Astrocyte (in vitro differentiated cells and primary cell): ENCODE measurements around the gene RANBP17. TPM values are rescaled to one million over a fixed set of nuclear protein-coding genes. Genes with fewer than 3 reads are reported as not detected.
A peak's percentile ranks its signal among the peaks of the same experiment; 100 is the strongest.

Experiments
- DNase-seq: peaks from one replicate; pipeline ENCODE4 v3.0.0-alpha.2; 2010; ENCODE audit warnings: low read depth
- FAIRE-seq: peaks from 2 replicates; lab custom pipeline; 2011; peaks lifted over from hg19 to GRCh38; lab: Jason Lieb, UNC
- H2AFZ ChIP-seq: 2 replicates; pipeline ENCODE4 v1.6.0; 2012; ENCODE audit warnings: low read depth, low read length, inconsistent platforms
- H3K27ac ChIP-seq: 2 replicates; pipeline ENCODE4 v1.5.1; 2011; ENCODE audit warnings: low read depth, low read length, inconsistent platforms
- H3K27me3 ChIP-seq: 2 replicates; pipeline ENCODE4 v1.6.0; 2011; ENCODE audit warnings: low read length, inconsistent platforms; ENCODE audit not compliant: insufficient read depth
- H3K36me3 ChIP-seq: 2 replicates; pipeline ENCODE4 v1.5.1; 2011; ENCODE audit warnings: low read length, inconsistent platforms; ENCODE audit not compliant: insufficient read depth
- H3K4me1 ChIP-seq: 2 replicates; pipeline ENCODE4 v1.5.1; 2011; ENCODE audit warnings: low read length, inconsistent platforms; ENCODE audit not compliant: insufficient read depth
- H3K4me2 ChIP-seq: 2 replicates; pipeline ENCODE4 v1.6.0; 2012; ENCODE audit warnings: low read length, inconsistent platforms
- H3K4me3 ChIP-seq: 2 replicates; pipeline ENCODE4 v1.5.1; 2011; ENCODE audit warnings: low read depth, mild to moderate bottlenecking, low read length, inconsistent platforms; ENCODE audit not compliant: insufficient read depth
- H3K79me2 ChIP-seq: 2 replicates; pipeline ENCODE4 v1.6.0; 2012; ENCODE audit warnings: mild to moderate bottlenecking, low read length, inconsistent platforms; ENCODE audit not compliant: insufficient read depth
- H3K9ac ChIP-seq: 2 replicates; pipeline ENCODE4 v1.6.0; 2012; ENCODE audit warnings: mild to moderate bottlenecking, low read length, inconsistent platforms
- H3K9me3 ChIP-seq: 2 replicates; pipeline ENCODE4 v1.5.1; 2012; ENCODE audit warnings: low read depth, mild to moderate bottlenecking, low read length, inconsistent platforms; ENCODE audit not compliant: insufficient read depth
- H4K20me1 ChIP-seq: 2 replicates; pipeline ENCODE4 v1.6.0; 2012; ENCODE audit warnings: low read length, inconsistent platforms; ENCODE audit not compliant: insufficient read depth
- H3K27ac Mint-ChIP-seq: one replicate; pipeline ENCODE4 v1.8.0; 2021; ENCODE audit warnings: mild to moderate bottlenecking, mixed read lengths; ENCODE audit not compliant: unreplicated experiment
- H3K27me3 Mint-ChIP-seq: one replicate; pipeline ENCODE4 v1.8.0; 2021; ENCODE audit warnings: low read depth, mixed read lengths; ENCODE audit not compliant: unreplicated experiment
- H3K36me3 Mint-ChIP-seq: one replicate; pipeline ENCODE4 v1.8.0; 2021; ENCODE audit warnings: low read depth, mixed read lengths; ENCODE audit not compliant: unreplicated experiment
- H3K4me1 Mint-ChIP-seq: one replicate; pipeline ENCODE4 v1.8.0; 2021; ENCODE audit warnings: low read depth, mixed read lengths; ENCODE audit not compliant: unreplicated experiment
- H3K4me3 Mint-ChIP-seq: one replicate; pipeline ENCODE4 v1.8.0; 2021; ENCODE audit warnings: mild to moderate bottlenecking, moderate library complexity, mixed read lengths; ENCODE audit not compliant: unreplicated experiment
- H3K9me3 Mint-ChIP-seq: one replicate; pipeline ENCODE4 v1.8.0; 2021; ENCODE audit warnings: mild to moderate bottlenecking, mixed read lengths; ENCODE audit not compliant: unreplicated experiment
- CTCF ChIP-seq: IDR thresholded peaks from 2 replicates; pipeline ENCODE4 v1.5.1; 2011; ENCODE audit warnings: low read depth, mild to moderate bottlenecking, inconsistent platforms, low read length, moderate library complexity; ENCODE audit not compliant: insufficient read depth
- EZH2 ChIP-seq: IDR thresholded peaks from 2 replicates; pipeline ENCODE4 v1.6.1; 2012; ENCODE audit warnings: mild to moderate bottlenecking, low read length, inconsistent platforms; ENCODE audit not compliant: insufficient read depth
- total RNA-seq: library from RNA; stranded (reverse); gene quantifications from 2 replicates; pipeline ENCODE4 v1.2.1, GENCODE V29; 2021

The RANBP17 gene
- total RNA-seq, 1 donor from 2014 or later: 16.2 TPM

DNA sequence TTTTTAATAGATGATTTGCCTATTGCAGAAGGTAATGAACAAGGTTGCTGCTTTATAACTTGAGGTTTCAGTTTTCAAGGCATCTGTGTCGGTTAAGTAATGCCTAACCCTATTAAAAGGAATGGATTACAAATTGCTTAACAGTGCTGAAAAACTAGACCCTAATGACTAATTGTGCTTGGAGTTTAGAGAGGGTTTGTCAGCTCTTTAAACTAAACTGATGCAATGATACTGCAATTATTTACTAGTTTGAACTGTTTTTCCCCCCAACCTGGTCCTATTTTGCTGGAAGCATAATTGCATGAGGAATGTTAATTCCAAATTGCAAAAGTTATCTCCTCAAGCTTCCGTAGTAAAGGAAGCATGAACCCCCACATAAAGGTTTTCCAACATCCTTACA is 407.9 kb downstream of the RANBP17 start:
- Histone ChIP-seq H4K20me1 (no peaks in the 10 kb centered on the region), H3K9ac (no peak overlapping the region), H3K4me1 (no peaks in the 10 kb centered on the region), H3K4me2 (no peak overlapping the region), H3K4me3 (no peak overlapping the region), H3K27ac (no peak overlapping the region), H3K9me3 (no peaks in the 10 kb centered on the region), H3K27me3 (no peaks in the 10 kb centered on the region), H3K36me3 (no peaks in the 10 kb centered on the region), H2AFZ (no peak overlapping the region), H3K79me2 (no peaks in the 10 kb centered on the region)
- DNase-seq: peak; percentile 14
- Mint-ChIP-seq H3K4me3 (no peak overlapping the region), H3K4me1 (peaks cover 8% of the 10 kb centered on the region), H3K27me3 (peaks cover 2% of the 10 kb centered on the region), H3K27ac (no peak overlapping the region), H3K36me3 (peaks cover 2% of the 10 kb centered on the region), H3K9me3 (no peaks in the 10 kb centered on the region)
- no peak for FAIRE-seq
- TF ChIP-seq CTCF: no peak
- TF ChIP-seq EZH2: no peak

GRCh38 chr5:171270136-171270535 is 408.3 kb downstream of the RANBP17 start:
- TF ChIP-seq EZH2 (no peak), CTCF (no peak)
- Histone ChIP-seq H3K9me3 (no peaks in the 10 kb centered on the region), H3K4me1 (no peaks in the 10 kb centered on the region), H3K27ac (no peak overlapping the region), H3K79me2 (no peaks in the 10 kb centered on the region), H3K4me3 (no peak overlapping the region), H4K20me1 (no peaks in the 10 kb centered on the region), H2AFZ (no peak overlapping the region), H3K36me3 (no peaks in the 10 kb centered on the region), H3K27me3 (no peaks in the 10 kb centered on the region), H3K9ac (no peak overlapping the region), H3K4me2 (no peak overlapping the region)
- Mint-ChIP-seq H3K27ac (no peak overlapping the region), H3K36me3 (peaks cover 2% of the 10 kb centered on the region), H3K9me3 (no peaks in the 10 kb centered on the region), H3K4me3 (no peak overlapping the region), H3K27me3 (peaks cover 2% of the 10 kb centered on the region), H3K4me1 (peaks cover 8% of the 10 kb centered on the region)
- DNase-seq: no peak
- FAIRE-seq: no peak

GRCh38 chr5:171271798-171272197 is 410.0 kb downstream of the RANBP17 start:
- no peak overlapping the region for H3K4me2 ChIP-seq
- H4K20me1 ChIP-seq: no peaks in the 10 kb centered on the region
- H3K4me3 Mint-ChIP-seq: no peak overlapping the region
- peaks cover 2% of the 10 kb centered on the region for H3K36me3 Mint-ChIP-seq
- no peak overlapping the region for H3K27ac ChIP-seq
- no peak overlapping the region for H3K4me3 ChIP-seq
- FAIRE-seq: no peak
- H3K9me3 ChIP-seq: no peaks in the 10 kb centered on the region
- H3K27me3 ChIP-seq: no peaks in the 10 kb centered on the region
- H3K9me3 Mint-ChIP-seq: no peaks in the 10 kb centered on the region
- peaks cover 8% of the 10 kb centered on the region for H3K4me1 Mint-ChIP-seq
- no peaks in the 10 kb centered on the region for H3K79me2 ChIP-seq
- no peaks in the 10 kb centered on the region for H3K36me3 ChIP-seq
- no peak overlapping the region for H2AFZ ChIP-seq
- DNase-seq: no peak
- H3K4me1 ChIP-seq: no peaks in the 10 kb centered on the region
- no peak overlapping the region for H3K9ac ChIP-seq
- TF ChIP-seq CTCF: no peak
- no peak for TF ChIP-seq EZH2
- peaks cover 2% of the 10 kb centered on the region for H3K27me3 Mint-ChIP-seq
- no peak overlapping the region for H3K27ac Mint-ChIP-seq
